A673 (cell line): ENCODE results near the gene LRRC18. TPM values are rescaled to one million over a fixed set of nuclear protein-coding genes. Genes with fewer than 3 reads are reported as not detected.

Experiments
- BruUV-seq: library from RNA; stranded (reverse); fragments of 400-500 nt; replicated peaks from 2 replicates; lab custom pipeline; 2021; lab: Mats Ljungman, UMichigan
- CTCF ChIA-PET: fragments of 300-600 bp; sonication (Branson Sonifier 250); formaldehyde crosslinking; loops from one replicate; lab custom pipeline; 2022; ENCODE audit warnings: antibody characterized with exemption; lab: Charles Lee
- POLR2A ChIA-PET: fragments of 300-600 bp; sonication (Branson Sonifier 250); formaldehyde crosslinking; loops from one replicate; lab custom pipeline; 2022; ENCODE audit warnings: antibody characterized with exemption; ENCODE audit not compliant: low non-redundant PET; lab: Charles Lee
- DNase-seq: peaks from one replicate; pipeline ENCODE4 v3.0.0-alpha.2; 2015; ENCODE audit warnings: low spot score
- H3K27ac ChIP-seq: fragments of 200-600 bp; sonication (generic); 2 replicates; pipeline ENCODE4 v1.5.1; 2016; ENCODE audit warnings: mixed run types, low read depth, mild to moderate bottlenecking, mixed read lengths, antibody characterized with exemption, low read length; ENCODE audit not compliant: poor library complexity, severe bottlenecking
- H3K27me3 ChIP-seq: fragments of 200-600 bp; sonication (generic); replicated peaks from 2 replicates; pipeline ENCODE4 v1.6.1; 2017; ENCODE audit warnings: mixed run types, low read depth, mild to moderate bottlenecking, mixed read lengths, antibody characterized with exemption, low read length; ENCODE audit not compliant: insufficient read depth, poor library complexity
- H3K36me3 ChIP-seq: fragments of 200-600 bp; sonication (generic); 2 replicates; pipeline ENCODE4 v1.6.1; 2016; ENCODE audit warnings: mixed run types, mild to moderate bottlenecking, mixed read lengths, antibody characterized with exemption, low read length; ENCODE audit not compliant: insufficient read depth, poor library complexity, severe bottlenecking
- H3K4me1 ChIP-seq: fragments of 200-600 bp; sonication (generic); 2 replicates; pipeline ENCODE4 v1.6.1; 2017; ENCODE audit warnings: mixed run types, mild to moderate bottlenecking, mixed read lengths, antibody characterized with exemption, low read length; ENCODE audit not compliant: insufficient read depth, poor library complexity, severe bottlenecking
- H3K4me3 ChIP-seq: fragments of 200-600 bp; sonication (generic); 2 replicates; pipeline ENCODE4 v1.5.1; 2016; ENCODE audit warnings: low read depth, mixed run types, mild to moderate bottlenecking, mixed read lengths, low read length; ENCODE audit not compliant: poor library complexity, severe bottlenecking
- H3K9me3 ChIP-seq: fragments of 200-600 bp; sonication (generic); 2 replicates; pipeline ENCODE4 v1.6.1; 2016; ENCODE audit warnings: mixed run types, low read depth, mild to moderate bottlenecking, mixed read lengths, antibody characterized with exemption, low read length; ENCODE audit not compliant: poor library complexity, severe bottlenecking
- EZH2 ChIP-seq: fragments of 200-600 bp; sonication (generic); IDR thresholded peaks from 2 replicates; pipeline ENCODE4 v1.6.1; 2017; ENCODE audit warnings: borderline replicate concordance, low read depth, mild to moderate bottlenecking, mixed read lengths, antibody characterized with exemption, low read length; ENCODE audit not compliant: poor library complexity, severe bottlenecking
- intact Hi-C: fragments of 100-400 bp; cut with micrococcal nuclease; formaldehyde crosslinking; loops from one replicate; pipeline ENCODE4 v1.10.0; 2022; ENCODE audit not compliant: unreplicated experiment
- total RNA-seq: library from RNA; stranded (reverse); gene quantifications from 2 replicates; pipeline ENCODE4 v1.2.3, GENCODE V29; 2021
- TF ChIP-seq, protein P1 (sequence below): fragments of 300-800, 200-600 bp; sonication (generic); conservative IDR thresholded peaks from 2 replicates; pipeline ENCODE4 v1.5.1; 2017; ENCODE audit warnings: low read depth, mild to moderate bottlenecking, antibody characterized with exemption, low read length, moderate library complexity, mixed read lengths

Gene LRRC18
- total RNA-seq, 1 experiment from 2014 or later, result not detected

DNA sequence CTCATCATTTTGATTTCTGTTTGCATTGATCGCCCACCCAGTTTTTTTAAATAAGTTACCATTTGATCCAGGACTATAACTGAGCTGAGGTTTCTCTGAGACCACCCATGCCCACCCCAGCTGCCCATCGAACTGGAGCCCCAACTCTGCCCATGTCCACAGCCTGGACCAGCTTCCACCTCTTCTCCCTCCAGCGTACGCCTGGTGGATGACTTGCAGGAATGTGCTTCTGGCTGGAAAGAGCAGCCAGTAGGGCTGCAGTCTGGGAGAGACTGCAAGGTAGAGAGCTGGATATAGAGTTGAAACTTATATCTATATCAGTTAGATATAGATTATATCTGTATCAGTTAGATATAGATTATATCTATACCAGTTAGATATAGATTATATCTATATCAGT, 25.8 kb upstream of the LRRC18 start:
- H3K4me3 ChIP-seq, result no peak overlapping the region
- CTCF ChIA-PET, result no interaction called here
- H3K36me3 ChIP-seq, result no peaks in the 10 kb centered on the region
- H3K27me3 ChIP-seq, result no peaks in the 10 kb centered on the region
- POLR2A ChIA-PET, result no interaction called here
- no peaks in the 10 kb centered on the region for H3K4me1 ChIP-seq
- DNase-seq, result no peak
- no peak overlapping the region for H3K27ac ChIP-seq
- intact Hi-C loops, result no loop called here
- no TSS peak for BruUV-seq
- TF ChIP-seq, protein P1, sequence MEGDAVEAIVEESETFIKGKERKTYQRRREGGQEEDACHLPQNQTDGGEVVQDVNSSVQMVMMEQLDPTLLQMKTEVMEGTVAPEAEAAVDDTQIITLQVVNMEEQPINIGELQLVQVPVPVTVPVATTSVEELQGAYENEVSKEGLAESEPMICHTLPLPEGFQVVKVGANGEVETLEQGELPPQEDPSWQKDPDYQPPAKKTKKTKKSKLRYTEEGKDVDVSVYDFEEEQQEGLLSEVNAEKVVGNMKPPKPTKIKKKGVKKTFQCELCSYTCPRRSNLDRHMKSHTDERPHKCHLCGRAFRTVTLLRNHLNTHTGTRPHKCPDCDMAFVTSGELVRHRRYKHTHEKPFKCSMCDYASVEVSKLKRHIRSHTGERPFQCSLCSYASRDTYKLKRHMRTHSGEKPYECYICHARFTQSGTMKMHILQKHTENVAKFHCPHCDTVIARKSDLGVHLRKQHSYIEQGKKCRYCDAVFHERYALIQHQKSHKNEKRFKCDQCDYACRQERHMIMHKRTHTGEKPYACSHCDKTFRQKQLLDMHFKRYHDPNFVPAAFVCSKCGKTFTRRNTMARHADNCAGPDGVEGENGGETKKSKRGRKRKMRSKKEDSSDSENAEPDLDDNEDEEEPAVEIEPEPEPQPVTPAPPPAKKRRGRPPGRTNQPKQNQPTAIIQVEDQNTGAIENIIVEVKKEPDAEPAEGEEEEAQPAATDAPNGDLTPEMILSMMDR, result no peak
- no peak for TF ChIP-seq EZH2
- no peaks in the 10 kb centered on the region for H3K9me3 ChIP-seq

DNA sequence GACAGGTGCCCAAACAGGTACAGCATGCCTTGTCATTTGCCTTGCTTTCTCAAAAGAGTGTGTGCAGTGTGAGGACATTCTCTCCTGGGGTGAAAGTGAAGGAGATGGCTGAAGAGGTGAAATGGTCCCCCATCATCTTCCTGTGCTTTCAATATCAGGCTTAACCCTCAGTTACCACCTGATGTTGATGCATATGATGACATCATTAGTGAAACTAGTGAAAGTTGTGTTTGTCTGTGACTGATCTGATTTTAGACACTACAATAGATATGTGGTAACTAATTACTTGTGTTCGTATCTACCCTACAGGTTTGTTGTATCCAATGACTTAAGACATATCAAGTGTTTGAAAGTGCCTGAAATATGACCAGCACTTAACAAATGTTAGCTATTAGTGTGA, 24.4 kb upstream of the LRRC18 start:
- no peaks in the 10 kb centered on the region for H3K36me3 ChIP-seq
- BruUV-seq, result no TSS peak
- DNase-seq, result no peak
- no peaks in the 10 kb centered on the region for H3K9me3 ChIP-seq
- H3K4me3 ChIP-seq, result no peak overlapping the region
- no peak overlapping the region for H3K27ac ChIP-seq
- H3K4me1 ChIP-seq, result no peaks in the 10 kb centered on the region
- POLR2A ChIA-PET, result no interaction called here
- CTCF ChIA-PET, result no interaction called here
- no peaks in the 10 kb centered on the region for H3K27me3 ChIP-seq
- TF ChIP-seq, protein P1, result no peak
- TF ChIP-seq EZH2, result no peak
- intact Hi-C loops, result no loop called here

DNA sequence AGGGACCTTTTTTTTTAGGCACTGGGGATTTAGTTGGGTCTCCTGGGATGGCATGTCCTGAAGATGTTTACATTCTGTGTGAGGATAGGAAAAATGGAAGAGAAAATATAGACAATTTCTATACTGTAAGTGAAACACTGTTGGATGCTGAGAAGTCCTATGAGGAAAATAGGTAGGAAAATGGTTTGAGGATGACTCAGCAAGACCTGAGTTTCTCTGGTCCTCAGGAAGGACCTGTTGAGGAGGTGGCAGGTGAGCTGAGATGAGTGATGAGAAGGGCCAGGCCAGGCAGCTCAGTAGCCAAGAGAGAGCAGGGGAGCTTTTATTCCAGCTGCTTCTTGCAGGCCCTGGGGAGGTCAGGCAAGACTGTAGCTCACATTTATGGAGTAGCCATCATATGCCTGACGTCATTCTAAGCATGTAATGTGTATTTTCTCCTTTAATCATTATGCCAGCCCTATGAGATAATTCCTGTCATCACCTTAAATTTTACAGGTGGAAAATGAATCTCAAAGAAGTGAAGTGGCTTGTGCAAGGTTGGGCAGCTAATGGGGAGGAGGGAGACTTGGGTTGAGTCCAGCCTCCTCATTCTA, 19.1 kb upstream of the LRRC18 start:
- no peaks in the 10 kb centered on the region for H3K4me1 ChIP-seq
- H3K36me3 ChIP-seq, result no peaks in the 10 kb centered on the region
- TF ChIP-seq EZH2, result no peak
- TF ChIP-seq, protein P1, result no peak
- BruUV-seq, result no TSS peak
- H3K4me3 ChIP-seq, result no peak overlapping the region
- no peak for DNase-seq
- intact Hi-C loops, result no loop called here
- no peaks in the 10 kb centered on the region for H3K9me3 ChIP-seq
- H3K27me3 ChIP-seq, result no peaks in the 10 kb centered on the region
- ChIA-PET CTCF (no interaction called here), POLR2A (no interaction called here)
- H3K27ac ChIP-seq, result no peak overlapping the region
